ENCODE measurements around the gene TNFAIP8L3.

Gene TNFAIP8L3

DNA sequence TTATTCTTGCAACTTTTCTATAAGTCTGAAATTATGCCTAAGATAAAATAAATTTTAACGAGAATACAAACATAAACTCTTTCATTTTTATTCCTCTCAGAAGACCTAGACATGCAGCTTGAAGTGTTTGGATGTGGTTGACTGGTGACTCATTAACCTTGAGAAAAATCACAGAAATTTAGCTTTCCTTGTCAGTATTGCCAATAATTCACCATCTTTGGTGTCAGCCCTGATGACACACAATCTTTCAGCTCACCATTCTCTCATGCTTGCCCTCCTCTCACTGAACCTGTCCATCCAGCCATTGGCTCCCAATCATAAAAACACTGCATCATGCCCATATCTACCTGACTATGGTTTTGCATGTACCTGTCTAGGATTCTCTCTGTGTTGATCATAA lies 22.6 kb upstream of the TNFAIP8L3 start:
- DNase-seq (ENCODE audit: low read depth) = peak; percentile 84

DNA sequence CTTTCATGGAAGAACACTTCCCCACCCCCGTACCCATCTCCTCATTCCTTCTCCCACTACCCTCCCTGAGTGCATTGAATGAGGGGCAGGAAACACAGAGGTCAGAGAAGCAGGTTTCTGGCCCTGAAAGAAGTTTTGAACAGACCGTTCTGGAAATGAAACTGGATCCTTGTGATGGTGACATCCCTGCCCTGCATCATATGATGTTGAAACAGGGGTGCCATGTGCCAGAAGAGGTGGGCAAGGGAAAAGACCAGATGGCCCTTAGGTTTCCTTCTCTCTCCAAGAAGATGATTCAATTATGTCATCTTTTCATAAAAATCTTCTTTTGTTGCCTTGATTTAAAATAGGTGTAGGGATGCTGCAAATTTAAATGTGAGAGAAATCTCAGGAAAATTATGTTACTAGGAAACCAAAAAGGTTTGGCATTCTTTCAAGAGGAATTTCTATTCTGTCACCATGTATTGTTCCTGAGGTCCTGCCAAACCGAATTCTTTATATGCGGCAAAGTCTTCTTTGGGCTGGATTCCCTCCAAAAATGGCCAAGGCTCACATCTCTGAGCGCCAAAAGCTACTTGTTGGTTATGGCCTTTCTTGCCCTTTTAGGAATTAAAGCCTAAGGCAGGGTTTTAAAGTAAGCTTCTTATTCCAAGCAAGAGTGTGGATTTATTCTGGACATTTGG lies 19.9 kb upstream of the TNFAIP8L3 start:
- peak; percentile 26 for DNase-seq (ENCODE audit: low read depth)

DNA sequence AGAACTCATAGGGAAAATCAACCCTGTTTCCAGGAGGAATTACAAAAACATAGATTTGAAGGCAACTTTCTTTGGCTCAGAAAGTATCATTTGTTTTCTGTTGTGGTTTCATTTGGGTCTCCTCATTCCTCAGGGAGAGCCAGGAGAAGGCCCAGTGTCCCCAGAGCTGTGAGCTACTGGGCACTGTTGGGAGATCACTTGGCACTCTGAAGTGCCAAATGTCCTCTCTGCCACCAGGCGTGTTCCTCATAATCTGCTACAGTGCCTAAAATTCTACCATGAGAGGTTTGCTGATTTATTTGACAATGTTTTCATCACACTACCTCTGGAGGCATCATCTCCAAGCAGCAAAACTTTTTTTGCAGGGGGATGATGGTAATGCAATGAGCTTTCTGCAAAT lies 17.4 kb upstream of the TNFAIP8L3 start:
- no peak for DNase-seq (ENCODE audit: low read depth)

DNA sequence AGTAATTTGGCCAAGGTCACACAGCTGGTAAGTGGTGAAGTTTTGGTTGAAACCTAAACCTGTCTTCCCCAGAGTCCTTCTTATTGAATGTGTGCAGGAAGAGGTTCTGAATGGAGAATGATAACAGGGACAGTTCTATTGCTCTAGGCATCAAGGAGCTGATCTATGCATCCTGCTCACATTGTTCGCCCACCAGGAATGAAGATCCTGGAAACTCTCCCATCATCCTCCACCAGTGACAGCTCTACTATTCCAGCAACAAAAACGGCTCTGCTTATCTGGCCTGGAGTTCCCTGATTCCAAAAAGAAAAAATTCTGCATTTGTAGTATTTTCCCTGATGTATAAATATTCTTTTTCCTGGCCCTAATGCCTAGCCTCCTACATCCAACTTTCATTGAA lies 16.4 kb upstream of the TNFAIP8L3 start:
- DNase-seq (ENCODE audit: low read depth) = no peak

DNA sequence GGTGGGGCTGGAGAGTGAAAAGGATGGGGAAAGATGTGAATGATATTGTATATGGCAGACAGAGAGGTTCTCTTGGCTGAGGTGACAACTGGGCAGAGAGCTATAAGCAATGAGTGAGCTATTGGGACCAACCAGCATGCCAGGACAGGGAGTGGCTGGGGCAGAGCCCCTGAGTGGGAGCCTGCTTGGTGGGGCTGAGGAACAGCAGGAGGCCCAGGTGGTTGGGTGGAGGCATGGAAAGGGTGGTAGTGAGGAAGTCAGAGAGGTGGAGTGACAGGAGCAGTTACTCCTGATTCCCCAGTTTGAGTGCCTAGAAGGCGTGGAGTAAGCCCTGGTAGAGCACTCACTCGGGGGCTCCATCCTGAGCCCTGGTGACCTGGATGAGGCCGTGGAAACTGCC lies 15.5 kb upstream of the TNFAIP8L3 start:
- DNase-seq (ENCODE audit: low read depth) = no peak

DNA sequence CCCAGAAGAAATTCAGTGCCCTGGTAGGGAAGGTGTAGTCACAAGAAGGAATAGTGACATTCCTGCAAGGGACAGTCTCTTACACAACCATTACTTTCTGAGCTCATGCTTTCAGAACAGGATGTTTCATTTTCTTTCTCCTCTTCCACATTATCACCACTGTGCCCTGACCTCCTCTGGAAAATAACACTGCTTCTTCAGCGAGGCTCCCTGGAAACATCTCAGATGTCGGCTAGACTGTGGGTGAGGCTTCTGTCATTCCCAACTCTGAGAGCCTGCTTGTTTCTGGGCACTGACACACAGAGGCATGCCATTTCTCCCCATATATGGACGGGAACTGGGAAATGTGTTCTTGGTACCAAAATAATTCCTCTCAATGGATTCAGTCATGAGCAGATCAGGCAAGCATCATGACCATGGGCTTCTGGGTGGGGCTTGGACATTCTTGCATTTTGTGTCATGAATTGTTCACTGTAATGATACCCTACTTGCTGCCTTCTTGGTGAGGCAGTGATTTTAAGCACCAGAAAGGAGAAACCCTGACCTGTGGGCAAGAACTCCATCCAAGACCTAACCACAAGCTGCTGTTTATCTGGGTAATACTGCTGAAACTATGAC lies 14.3 kb upstream of the TNFAIP8L3 start:
- peak; percentile 83 for DNase-seq (ENCODE audit: low read depth)

DNA sequence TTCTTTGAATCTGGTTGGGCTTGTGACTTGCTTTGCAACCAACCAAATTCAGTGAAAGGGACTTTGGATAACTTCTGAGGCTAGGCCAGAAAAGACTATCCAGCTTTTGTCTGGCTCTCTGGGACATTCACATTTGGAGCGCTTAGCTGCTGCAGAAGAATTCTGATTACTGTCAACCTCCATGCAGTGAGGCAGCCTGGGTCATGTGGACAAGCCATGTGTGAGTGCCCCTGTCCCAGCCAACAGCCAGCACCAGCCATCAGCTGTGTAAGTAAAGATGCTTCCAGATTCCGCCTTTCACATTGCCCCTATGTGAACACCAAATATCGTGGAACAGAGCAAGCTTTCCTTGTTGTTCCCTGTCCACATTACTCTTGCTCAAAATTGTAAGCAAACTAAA lies 12.9 kb upstream of the TNFAIP8L3 start:
- no peak for DNase-seq (ENCODE audit: low read depth)

DNA sequence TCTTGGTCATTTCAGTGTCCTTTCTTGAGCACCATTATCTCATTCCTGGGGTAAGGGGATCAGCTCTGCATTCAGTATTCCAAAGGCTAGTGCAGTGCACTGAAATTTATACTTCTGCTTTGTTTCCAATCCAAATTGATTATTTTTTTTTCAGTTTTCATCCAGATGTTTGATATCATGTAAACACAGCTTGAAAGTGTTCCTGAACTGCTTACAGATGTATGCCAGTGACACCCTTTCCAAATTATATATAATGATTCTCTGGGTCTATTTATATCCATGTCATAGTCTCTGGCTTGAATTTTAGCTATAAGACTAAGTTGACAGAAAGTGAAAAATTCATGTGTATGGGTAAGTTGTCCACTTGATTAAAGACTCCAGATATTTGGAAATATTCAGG lies 11.8 kb upstream of the TNFAIP8L3 start:
- no peak for DNase-seq (ENCODE audit: low read depth)

DNA sequence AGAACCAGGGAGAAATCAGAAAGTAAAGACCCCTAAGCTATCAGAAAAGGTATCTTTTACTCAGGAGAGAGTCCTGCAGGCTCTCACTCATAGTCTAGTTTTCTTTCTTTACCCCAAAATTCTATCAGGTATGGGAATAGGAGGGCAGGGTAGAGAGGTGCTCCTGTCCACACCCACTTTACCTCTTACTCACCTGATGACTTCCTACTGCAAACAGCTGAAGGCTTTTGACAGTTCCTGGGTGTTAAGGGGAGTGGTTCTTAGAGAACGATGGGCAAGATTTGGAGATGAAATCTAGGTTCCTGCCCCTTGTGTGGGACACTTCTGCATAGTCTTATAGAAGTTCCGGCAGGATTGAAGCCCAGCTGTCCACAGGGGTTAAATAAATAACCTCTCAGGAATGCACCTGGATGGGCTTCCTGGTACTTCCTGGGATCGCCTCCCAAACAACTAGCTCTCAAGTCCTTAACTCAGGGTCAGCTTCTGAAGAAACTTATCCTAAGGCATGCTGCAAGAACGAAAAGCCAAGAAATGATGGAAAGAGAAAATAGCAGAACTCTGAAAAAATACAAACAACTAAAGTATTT lies 10.8 kb upstream of the TNFAIP8L3 start:
- no peak for DNase-seq (ENCODE audit: low read depth)

DNA sequence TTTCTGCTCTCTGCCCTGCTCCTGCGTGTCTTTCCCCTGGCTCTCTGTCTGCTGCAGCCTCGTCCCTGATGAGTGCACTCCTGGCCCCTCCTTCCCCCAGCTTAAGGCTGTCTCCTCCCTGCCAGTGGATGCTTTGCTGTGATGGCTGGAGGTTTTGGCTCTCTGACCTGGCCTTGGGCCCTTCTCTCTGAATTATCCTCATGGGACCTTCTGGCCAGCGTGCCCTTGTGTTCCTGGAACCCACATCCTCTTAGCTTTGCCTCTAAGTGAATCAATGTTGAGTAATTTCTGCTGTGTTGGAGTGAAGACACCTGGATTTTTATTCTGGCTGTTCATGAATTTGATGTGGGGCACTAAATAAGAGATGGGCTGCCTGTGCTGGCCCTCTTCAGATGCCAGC lies 9.8 kb upstream of the TNFAIP8L3 start:
- DNase-seq (ENCODE audit: low read depth) = no peak

DNA sequence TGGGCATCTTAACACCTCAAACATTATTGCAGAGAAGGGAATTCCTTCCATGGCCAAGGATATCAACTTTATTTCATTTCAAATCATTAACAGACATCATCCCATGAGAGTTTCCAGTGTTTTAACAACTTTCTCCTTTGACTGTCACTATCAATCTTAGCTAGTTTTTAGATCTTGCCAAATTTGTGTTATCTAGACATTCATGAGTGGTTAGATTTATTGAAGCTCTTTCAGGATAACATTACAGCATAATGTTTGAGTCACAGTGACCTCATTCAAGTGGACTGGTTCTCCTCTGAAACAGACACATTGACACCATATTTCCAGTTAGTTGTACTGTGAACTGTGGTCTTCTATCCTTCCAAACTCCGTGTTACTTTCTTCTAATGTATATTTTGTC lies 8.6 kb upstream of the TNFAIP8L3 start:
- peak; percentile 76 for DNase-seq (ENCODE audit: low read depth)

DNA sequence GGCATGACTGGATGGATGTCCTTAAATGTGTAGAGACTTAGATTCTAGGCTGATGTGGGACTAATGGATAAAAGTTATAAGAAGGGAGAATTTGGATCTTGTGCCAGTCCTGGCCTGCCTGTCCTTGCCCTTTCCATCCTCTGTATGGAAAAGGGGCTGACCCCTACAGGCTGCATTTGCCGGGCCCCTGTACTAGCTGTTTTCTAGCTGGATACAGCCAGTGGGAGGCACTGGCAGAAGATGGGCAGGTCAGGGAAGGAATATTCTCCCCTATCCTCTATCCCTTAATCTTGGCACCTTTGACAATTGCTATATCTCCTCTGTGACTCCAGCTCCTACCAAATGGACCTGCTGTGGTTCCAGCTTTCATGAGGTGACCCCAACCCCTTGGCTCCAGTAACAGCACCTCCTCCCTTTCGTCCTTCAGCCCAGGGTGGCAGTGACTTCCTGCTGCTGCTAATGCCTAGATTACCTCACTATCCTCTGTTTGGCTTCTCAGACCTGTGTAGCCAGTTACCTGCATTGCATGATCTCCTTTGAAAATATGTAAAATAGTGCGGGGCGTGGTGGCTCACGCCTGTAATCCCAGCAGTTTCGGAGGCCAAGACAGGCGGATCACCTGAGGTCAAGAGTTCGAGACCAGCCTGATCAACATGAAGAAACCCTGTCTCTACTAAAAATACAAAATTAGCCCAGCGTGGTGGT lies 6.2 kb upstream of the TNFAIP8L3 start:
- DNase-seq (ENCODE audit: low read depth) = no peak

DNA sequence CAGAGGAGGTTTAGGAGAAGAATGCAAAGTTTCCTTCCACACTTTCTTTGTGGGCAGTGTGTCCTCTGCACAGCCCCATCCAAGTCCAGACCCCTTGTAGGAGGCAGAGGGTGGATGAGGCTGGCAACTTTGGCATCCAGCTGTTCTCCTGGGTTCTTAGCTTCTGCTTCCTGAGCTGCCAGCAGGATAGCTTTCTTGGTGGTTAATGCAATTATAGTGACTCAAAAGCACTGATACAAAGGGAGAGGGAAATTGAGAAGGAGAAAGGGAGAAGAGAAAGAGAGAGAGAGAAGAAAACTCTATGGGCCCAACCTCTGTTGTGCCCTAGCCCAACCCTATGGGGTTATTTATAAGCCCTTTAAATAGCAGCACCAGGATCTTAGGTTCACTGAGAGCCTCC lies 4.5 kb upstream of the TNFAIP8L3 start:
- DNase-seq (ENCODE audit: low read depth) = no peak

DNA sequence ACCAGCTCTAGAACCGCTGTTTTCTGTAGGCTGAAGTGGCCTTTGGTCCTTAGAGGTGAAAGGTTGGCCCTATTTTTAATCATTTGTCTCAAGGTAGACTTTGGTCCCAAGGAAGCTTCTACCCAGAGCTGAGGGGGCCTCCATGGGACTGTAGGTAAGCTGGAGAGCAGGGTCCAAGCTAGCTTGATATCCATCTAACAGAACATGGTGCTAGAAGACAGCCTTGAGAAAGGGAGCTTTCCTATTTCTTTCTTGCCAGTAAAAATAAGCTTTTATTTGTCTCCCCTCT lies 3.6 kb upstream of the TNFAIP8L3 start:
- DNase-seq (ENCODE audit: low read depth) = no peak

DNA sequence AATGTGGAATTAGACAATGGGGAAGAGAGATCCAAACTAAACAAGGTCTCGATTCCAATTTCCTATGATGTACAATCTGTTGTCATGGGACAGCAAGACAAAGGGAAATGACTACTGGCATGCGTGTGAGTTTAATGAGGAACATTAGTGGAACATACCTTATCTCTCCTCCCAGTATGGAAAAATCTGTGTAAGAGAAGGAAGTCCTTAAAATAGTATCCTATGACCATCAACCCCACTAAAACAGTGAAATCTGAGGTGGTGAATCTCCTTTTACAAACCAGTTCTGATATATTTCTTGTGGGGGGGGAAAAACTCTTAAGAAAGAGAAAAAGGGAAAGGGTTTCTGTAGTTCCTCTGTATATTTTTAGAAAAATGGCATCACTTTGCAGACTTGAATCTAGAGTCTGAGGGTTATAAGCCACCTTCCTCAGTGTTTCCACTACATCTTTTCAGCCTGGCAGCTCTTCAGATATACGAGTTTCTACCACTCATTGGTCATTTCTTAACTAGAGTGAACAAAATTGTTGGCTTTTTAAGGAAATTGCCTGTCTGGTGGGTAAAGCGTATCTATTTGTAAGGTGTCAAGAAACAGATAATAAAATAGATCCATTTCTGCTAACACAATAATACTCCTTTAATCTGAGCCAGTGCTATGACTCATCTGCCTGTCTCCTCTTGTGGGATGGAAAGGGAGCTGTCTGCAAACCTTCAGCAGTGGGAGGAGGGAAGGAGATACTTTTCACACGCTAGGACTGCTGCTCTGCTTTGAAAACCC lies 3.0 kb upstream of the TNFAIP8L3 start:
- DNase-seq (ENCODE audit: low read depth) = peak; percentile 74

DNA sequence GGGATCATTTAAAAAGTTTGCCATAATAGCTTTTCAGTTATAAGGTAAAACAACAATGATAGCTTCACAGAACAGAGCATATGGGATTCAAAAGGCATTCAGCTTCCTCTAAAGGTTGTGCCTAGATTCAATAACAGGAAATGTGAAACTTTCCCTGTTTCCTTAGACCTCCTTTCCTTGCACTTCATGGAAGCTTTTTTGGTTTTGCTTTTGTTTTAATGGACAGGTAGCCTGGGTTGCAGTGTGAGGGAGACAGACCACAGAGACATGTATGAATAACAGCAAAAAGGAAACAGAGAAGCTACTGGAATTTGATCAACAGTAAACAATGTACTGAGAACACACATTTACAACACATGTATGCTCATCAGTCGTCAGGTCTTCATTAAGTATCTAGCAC lies 2.3 kb upstream of the TNFAIP8L3 start:
- no peak for DNase-seq (ENCODE audit: low read depth)

DNA sequence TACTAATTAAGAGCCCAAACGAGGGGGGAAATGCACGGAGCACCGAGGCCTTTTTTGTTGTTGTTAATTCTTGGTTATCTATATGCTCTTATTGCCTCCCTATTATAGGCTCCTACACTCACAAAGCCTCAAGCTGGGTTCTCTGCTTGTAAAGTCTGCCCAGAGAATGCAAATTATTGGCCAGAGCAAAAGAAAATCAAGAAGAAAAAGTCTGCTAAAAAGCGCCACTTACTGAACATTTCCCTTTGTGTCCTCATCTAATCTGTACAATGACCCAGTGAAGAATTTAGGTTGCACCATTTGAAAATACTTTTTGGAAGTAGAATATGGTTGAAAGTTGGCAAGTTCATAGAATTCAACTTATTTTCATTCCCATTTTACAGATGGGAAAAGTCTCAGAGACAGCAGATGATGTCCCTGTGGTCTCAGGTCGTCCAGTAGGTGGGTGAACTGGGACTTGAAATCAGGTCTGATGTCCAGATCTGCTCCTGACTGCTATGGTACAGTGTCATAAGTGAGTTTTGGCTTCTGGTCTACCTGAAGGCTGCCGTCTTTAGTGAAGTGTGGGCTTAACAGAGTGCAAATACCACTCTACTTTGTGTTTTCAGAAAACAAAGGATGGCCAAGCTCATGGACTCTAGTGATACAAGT lies 1.1 kb upstream of the TNFAIP8L3 start:
- DNase-seq (ENCODE audit: low read depth) = no peak

DNA sequence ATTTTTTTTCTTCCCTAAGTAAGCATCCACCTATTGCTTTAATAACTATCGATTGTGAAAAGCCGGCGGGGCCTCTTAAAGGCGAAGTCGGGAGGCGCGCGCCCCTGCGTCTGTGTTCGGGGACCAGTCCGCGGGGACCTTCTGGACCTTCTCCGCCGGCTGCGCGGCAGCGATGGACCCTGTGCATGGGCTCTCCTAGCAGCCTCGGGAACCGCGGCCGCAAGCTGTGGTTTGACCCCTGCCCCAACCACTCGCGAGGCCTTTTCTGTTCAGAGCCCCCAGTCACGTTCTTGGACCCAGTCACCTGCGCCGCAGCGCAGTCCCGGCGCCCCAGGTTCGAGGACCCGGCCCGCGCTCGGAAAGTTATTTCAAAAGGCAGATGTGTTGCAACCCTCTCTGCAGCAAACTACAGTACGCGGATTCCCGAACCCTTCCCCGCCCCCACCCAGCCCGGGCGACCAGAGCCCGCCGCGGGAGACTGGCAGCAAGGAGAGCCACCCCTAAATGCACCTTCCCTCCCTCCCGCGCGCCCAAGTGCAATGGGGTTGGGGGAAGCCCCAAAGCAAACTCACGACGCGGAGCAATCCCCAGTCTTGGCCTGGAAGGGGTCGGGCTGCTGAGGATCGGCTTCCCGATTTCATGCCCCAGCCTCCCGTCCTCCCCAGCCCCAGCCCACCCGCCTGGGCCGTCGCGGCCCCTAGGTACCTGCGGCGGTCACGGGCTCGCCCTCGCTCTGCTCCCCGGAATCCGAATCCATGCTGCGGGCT lies 684 bp downstream of the TNFAIP8L3 start:
- peak; percentile 51 for DNase-seq (ENCODE audit: low read depth)

DNA sequence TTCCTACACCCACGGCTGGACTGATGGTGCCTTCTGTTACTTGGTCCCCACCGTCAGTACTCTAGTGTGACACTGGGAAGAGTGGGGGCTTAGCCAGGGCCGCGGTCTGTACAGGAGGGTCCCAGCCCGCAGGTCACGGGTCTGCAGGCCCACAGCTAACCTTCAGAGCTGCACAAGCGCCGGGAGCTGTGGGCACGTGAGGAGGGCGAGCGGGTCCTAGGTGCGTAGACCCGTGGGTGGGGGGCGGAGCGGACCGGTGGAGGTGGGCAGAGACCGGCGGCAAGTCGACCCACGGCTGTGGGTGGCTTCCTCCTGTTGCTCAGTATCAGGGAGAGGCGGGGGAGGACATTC lies 1.2 kb downstream of the TNFAIP8L3 start:
- no peak for DNase-seq (ENCODE audit: low read depth)

DNA sequence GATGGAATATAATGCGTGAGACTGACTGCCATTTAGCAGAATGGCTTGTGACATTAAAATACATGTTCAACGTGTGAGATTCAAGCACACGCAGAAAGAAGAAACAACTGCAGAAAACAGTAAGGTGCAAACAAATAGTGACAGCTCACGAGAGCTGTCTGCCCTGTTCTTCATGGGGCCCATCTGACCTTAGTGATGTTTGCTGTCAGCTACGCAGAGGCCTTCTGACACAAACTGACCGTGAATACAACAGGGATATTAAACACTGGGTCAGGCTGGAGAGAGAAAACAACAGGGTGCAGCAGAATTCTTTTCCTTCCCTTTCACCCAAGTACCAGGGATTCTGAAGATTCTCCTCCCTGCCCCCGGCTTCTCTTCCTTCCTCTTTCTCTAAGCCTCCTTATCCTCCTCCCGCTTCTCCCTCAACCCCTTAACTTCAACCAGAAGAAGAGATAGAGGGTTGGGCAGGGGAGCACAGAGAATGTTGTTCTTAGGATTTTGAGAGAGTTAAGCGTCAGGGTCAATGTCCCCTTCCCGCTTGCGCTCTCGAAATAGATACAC lies 2.1 kb downstream of the TNFAIP8L3 start:
- DNase-seq (ENCODE audit: low read depth) = no peak

DNA sequence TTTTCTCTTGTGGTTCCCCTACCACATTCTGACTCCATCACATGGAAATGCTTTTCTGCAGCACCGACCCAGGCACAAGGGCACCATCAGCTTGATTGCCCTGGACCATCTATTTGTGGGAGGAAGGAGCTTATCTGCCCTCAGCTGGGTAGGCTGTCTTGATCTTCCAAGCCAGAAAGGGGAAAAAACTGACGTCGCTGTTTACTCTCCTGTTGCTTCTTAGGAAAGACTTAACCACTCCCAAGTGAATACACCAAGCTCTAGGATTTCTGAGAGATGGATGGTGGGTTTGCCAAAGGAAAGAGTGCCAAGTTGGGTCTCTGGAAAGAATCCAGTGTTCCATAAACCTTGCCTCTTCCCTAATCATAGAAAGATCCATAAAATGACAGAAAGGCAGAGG lies 4.0 kb downstream of the TNFAIP8L3 start:
- no peak for DNase-seq (ENCODE audit: low read depth)

All from iris pigment epithelial cell (primary cell).